Testis (tissue), 3 donors: ENCODE data around the gene PTPN13. TPM values are rescaled to one million over a fixed set of nuclear protein-coding genes. Genes with fewer than 3 reads are reported as not detected.

Experiments used
- DNase-seq: peaks from one replicate; pipeline ENCODE4 v3.0.0-alpha.2; 2019
- H3K27ac ChIP-seq, 2 donors: fragments of 200-600 bp; sonication (generic); one replicate each; pipeline ENCODE4 v1.5.1; 2019
- H3K27me3 ChIP-seq: fragments of 200-600 bp; sonication (generic); one replicate; pipeline ENCODE4 v1.5.1; 2019
- H3K36me3 ChIP-seq: fragments of 200-600 bp; sonication (generic); one replicate; pipeline ENCODE4 v1.5.1; 2017; ENCODE audit warnings: low read depth; ENCODE audit errors: missing control alignments
- H3K4me1 ChIP-seq: fragments of 200-600 bp; sonication (generic); one replicate; pipeline ENCODE4 v1.5.1; 2019
- H3K4me3 ChIP-seq, 2 donors: fragments of 200-600 bp; sonication (generic); one replicate each; pipeline ENCODE4 v1.5.1; 2017 to 2019
- H3K9me3 ChIP-seq: fragments of 200-600 bp; sonication (generic); one replicate; pipeline ENCODE4 v1.5.1; 2017
- CTCF ChIP-seq, 3 experiments: fragments of 450-650 bp in 2 of 3; fragments of 200-600 bp in 1 of 3; sonication (generic) in 1 of 3; IDR thresholded peaks; one replicate each; pipeline ENCODE4 v1.5.1; 2016 to 2019; ENCODE audit warnings: antibody characterized with exemption in 3 of 3, mild to moderate bottlenecking in 2 of 3, moderate library complexity in 1 of 3
- POLR2A ChIP-seq: fragments of 450-650 bp; IDR thresholded peaks from one replicate; pipeline ENCODE4 v1.6.1; 2017; ENCODE audit warnings: antibody characterized with exemption, mild to moderate bottlenecking, moderate library complexity
- WGBS, 2 donors: methylation state at CpG; one replicate each; pipeline ENCODE4 v1.1.5; 2018; 5-methylcytosine and 5-hydroxymethylcytosine counted together
- intact Hi-C: fragments of 100-400 bp; cut with DNase I; formaldehyde crosslinking; loops from one replicate; pipeline ENCODE4 v1.15.1; 2023; ENCODE audit warnings: low total_unique reads
- polyA plus RNA-seq: library from polyadenylated mRNA; stranded (reverse); fragments of 350-450 nt; fragmentation: Illumina TruSeq; extraction: RNeasy Lipid Tissue Mini Kit (QIAGEN cat#74804); gene quantifications from one replicate; pipeline ENCODE4 v1.2.3, GENCODE V29; 2014; ENCODE audit warnings: low read depth, low replicate concordance; ENCODE audit not compliant: insufficient read depth
- total RNA-seq, 2 donors: library from RNA; depleted of rRNA; stranded (reverse); fragments of >200 nt; gene quantifications; one replicate each; pipeline ENCODE4 v1.2.3, GENCODE V29; 2016

The PTPN13 gene
- total and polyA plus RNA-seq, 3 donors from 2014 or later: 30.1 to 62.0 (median 48.9) TPM

- H3K4me1 ChIP-seq: no peaks in the 10 kb centered on the region
- no peaks in the 10 kb centered on the region for H3K36me3 ChIP-seq
- intact Hi-C loops: no loop called here
- no peak for DNase-seq
- TF ChIP-seq CTCF (IDR thresholded peaks at IDR 0.05): no peak
- no peak for TF ChIP-seq POLR2A
- 38 to 85% methylated on average over 2 of the region's 2 CpGs for WGBS, 2 donors
- no peaks in the 10 kb centered on the region for H3K27me3 ChIP-seq
- no peak overlapping the region for H3K4me3 ChIP-seq
- no peak overlapping the region for H3K27ac ChIP-seq
- H3K9me3 ChIP-seq: no peaks in the 10 kb centered on the region
Measured at GRCh38 chr4:86608757-86609375, 14.8 kb downstream of the PTPN13 start.

DNA sequence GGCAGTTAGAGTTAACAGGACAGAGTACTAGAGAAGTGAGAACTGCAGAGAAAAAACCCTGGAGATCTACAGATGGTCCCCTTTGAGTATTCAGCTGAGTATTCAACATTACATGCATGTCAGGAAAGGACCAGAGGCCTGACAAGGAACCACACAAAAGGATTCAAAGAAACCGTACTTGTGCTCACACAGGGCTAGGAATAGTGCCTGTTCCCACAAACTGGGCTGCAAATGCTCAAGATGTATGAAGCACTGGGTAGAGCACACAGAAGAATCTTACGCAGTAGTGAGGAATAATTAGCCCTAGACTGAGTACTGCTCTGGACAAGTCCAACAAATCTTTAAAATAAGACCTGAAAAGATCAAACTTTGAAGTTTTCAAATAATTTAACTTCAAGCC, 17.6 kb downstream of the PTPN13 start:
- Histone ChIP-seq H3K4me3 (no peak overlapping the region), H3K27me3 (no peaks in the 10 kb centered on the region), H3K9me3 (no peaks in the 10 kb centered on the region), H3K27ac (no peak overlapping the region), H3K36me3 (no peaks in the 10 kb centered on the region), H3K4me1 (no peaks in the 10 kb centered on the region)
- TF ChIP-seq POLR2A: no peak
- TF ChIP-seq CTCF (IDR thresholded peaks at IDR 0.05): no peak
- intact Hi-C loops: no loop called here
- WGBS, 2 donors: 92 to 93% methylated on average over 2 of the region's 2 CpGs
- no peak for DNase-seq

DNA sequence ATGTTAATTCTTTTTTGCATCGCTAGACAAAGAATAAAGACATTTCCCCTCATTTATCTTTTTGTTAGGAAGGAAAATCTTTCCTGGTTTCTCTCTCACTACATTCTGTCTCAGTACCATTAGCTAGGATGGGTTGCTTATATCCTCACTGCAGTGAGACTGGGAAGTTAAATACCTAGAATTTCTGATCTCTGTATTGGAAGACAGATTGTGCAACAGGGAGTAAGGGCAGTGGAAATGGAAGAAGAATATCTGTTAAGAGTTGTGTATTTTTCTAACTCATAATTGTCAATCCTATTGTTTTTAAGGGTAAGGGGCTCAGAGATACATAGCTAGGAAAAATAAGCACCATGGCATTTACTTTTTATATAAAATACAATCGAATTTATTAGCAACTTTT, 19.6 kb downstream of the PTPN13 start:
- TF ChIP-seq CTCF (IDR thresholded peaks at IDR 0.05) (no peak), POLR2A (no peak)
- 85 to 87% methylated on average over 2 of the region's 2 CpGs for WGBS, 2 donors
- intact Hi-C loops: no loop called here

DNA sequence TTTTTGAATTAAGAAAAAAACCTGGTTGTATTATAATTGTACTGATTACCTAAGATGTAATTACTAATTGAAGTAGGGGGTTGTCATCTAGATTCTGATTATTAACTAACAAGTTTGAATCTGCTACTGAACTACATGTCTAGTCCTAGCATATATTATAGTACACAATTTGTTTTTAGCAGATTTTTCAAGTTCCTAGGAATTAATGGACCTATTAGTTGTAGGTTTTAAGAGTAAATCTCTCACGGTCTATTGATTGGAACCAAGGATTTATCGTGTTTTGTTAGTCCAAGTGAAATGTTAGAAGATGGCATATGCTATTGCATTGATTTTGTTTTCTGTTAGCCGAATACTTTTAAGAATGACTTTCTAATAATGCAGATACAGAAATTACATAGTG, 20.8 kb downstream of the PTPN13 start:
- no peak overlapping the region for H3K4me3 ChIP-seq
- no peaks in the 10 kb centered on the region for H3K4me1 ChIP-seq
- no peak for DNase-seq
- intact Hi-C loops: no loop called here
- WGBS, 2 donors: 84 to 94% methylated on average over 3 of the region's 3 CpGs
- no peaks in the 10 kb centered on the region for H3K36me3 ChIP-seq
- no peak overlapping the region for H3K27ac ChIP-seq
- TF ChIP-seq POLR2A (no peak), CTCF (IDR thresholded peaks at IDR 0.05) (no peak)
- no peaks in the 10 kb centered on the region for H3K9me3 ChIP-seq
- H3K27me3 ChIP-seq: no peaks in the 10 kb centered on the region

More for the DNA sequence above, 19.6 kb downstream of the PTPN13 start:
- no peaks in the 10 kb centered on the region for H3K27me3 ChIP-seq
- H3K9me3 ChIP-seq: no peaks in the 10 kb centered on the region
- DNase-seq: no peak
- H3K4me1 ChIP-seq: no peaks in the 10 kb centered on the region
- H3K4me3 ChIP-seq: no peak overlapping the region
- no peaks in the 10 kb centered on the region for H3K36me3 ChIP-seq
- no peak overlapping the region for H3K27ac ChIP-seq

DNA sequence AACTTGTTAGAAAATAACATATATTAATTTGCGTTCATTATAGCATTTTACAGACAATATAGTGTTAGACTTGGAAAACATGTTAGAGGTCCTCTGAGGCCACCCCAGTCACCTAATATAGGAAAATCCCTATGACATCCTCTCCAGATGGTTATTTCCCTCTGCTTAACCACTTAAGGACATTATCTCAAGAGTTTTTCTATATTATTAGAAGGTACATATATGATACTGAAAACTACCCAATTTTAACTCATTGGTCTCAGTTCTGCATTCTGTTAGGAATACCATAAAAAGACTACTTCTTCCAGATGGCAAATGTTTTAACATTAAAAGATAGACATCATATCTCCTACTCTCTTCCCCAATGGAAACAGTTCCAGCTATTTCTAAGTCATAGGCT, 21.4 kb downstream of the PTPN13 start:
- no peak overlapping the region for H3K4me3 ChIP-seq
- H3K36me3 ChIP-seq: no peaks in the 10 kb centered on the region
- H3K27ac ChIP-seq: no peak overlapping the region
- no peak for TF ChIP-seq CTCF (IDR thresholded peaks at IDR 0.05)
- TF ChIP-seq POLR2A: no peak
- no peak for DNase-seq
- H3K4me1 ChIP-seq: no peaks in the 10 kb centered on the region
- no peaks in the 10 kb centered on the region for H3K27me3 ChIP-seq
- H3K9me3 ChIP-seq: no peaks in the 10 kb centered on the region
- intact Hi-C loops: no loop called here
- 86 to 96% methylated on average over 1 of the region's 1 CpG for WGBS, 2 donors
